Skeletal muscle tissue (tissue), 4 donors: ENCODE data around the gene KIF7. TPM values are rescaled to one million over a fixed set of nuclear protein-coding genes. Genes with fewer than 3 reads are reported as not detected.
"Not testable (repeated sequence)": the region's sequence is repeated elsewhere in the genome, so short reads cannot be mapped to it uniquely, and the experiment has no call there.

Experiments used
- H3K27ac ChIP-seq: one replicate; pipeline ENCODE4 v1.7.0; 2013; ENCODE audit warnings: mild to moderate bottlenecking, low read depth, low read length, inconsistent platforms
- H3K27me3 ChIP-seq, 3 donors: one replicate each; pipeline ENCODE4 v1.7.0; 2013; ENCODE audit warnings: low read length in 3 of 3; ENCODE audit not compliant: control insufficient read depth in 3 of 3, insufficient read depth in 3 of 3
- H3K36me3 ChIP-seq, 3 donors: one replicate each; pipeline ENCODE4 v1.7.0; 2013; ENCODE audit warnings: low read length in 3 of 3; ENCODE audit not compliant: control insufficient read depth in 3 of 3, insufficient read depth in 3 of 3
- H3K4me1 ChIP-seq, 3 donors: one replicate each; pipeline ENCODE4 v1.7.0; 2013; ENCODE audit warnings: low read length in 3 of 3, mild to moderate bottlenecking in 3 of 3; ENCODE audit not compliant: control insufficient read depth in 3 of 3, insufficient read depth in 3 of 3
- H3K4me3 ChIP-seq, 3 donors: one replicate each; pipeline ENCODE4 v1.7.0; 2013; ENCODE audit warnings: low read length in 3 of 3
- H3K9ac ChIP-seq, 3 donors: one replicate each; pipeline ENCODE4 v1.7.0; 2013; ENCODE audit warnings: low read length in 3 of 3, mild to moderate bottlenecking in 3 of 3, moderate library complexity in 2 of 3, low read depth in 1 of 3
- H3K9me3 ChIP-seq, 3 donors: one replicate each; pipeline ENCODE4 v1.7.0; 2013; ENCODE audit warnings: low read length in 3 of 3; ENCODE audit not compliant: control insufficient read depth in 3 of 3
- total RNA-seq: library from RNA; depleted of rRNA; stranded (reverse); fragments of >200 nt; gene quantifications from one replicate; pipeline ENCODE4 v1.2.3, GENCODE V29; 2014
- donor health status: Osteomylitis.

KIF7 gene
- 4.7 TPM for total RNA-seq

GRCh38 chr15:89654847-89655805 lies at the start of gene KIF7:
KIF7 (minus strand) TSS chr15:89655467; CDS start chr15:89652930, 2,537 bp downstream.
- Histone ChIP-seq H3K4me1 (peaks cover 3 to 7% (median 6%) of the 10 kb centered on the region in 3 donors), H3K9me3 (no peaks in the 10 kb centered on the region), H3K36me3 (no peaks in the 10 kb centered on the region), H3K27ac (no peak within 1 kb of the TSS), H3K4me3 (peak within 1 kb of the TSS; percentile 65 to 70 (median 67)), H3K27me3 (peaks cover 2 to 25% (median 24%) of the 10 kb centered on the region in 3 donors), H3K9ac (peak within 1 kb of the TSS; percentile 50 to 74 (median 70))

GRCh38 chr15:89704411-89704810 lies 49.1 kb upstream of the KIF7 start:
- no peak overlapping the region for H3K4me3 ChIP-seq
- peaks cover 0 to 9% (median 3%) of the 10 kb centered on the region in 3 donors for H3K27me3 ChIP-seq
- no peak overlapping the region for H3K27ac ChIP-seq
- H3K9me3 ChIP-seq, result no peaks in the 10 kb centered on the region
- no peaks in the 10 kb centered on the region for H3K36me3 ChIP-seq
- H3K9ac ChIP-seq, result no peak overlapping the region
- no peaks in the 10 kb centered on the region for H3K4me1 ChIP-seq

GRCh38 chr15:89695198-89695597 lies 39.9 kb upstream of the KIF7 start:
- no peak overlapping the region for H3K27ac ChIP-seq
- H3K9ac ChIP-seq, result no peak overlapping the region
- no peaks in the 10 kb centered on the region for H3K9me3 ChIP-seq
- no peaks in the 10 kb centered on the region for H3K27me3 ChIP-seq
- H3K4me3 ChIP-seq, result no peak overlapping the region
- peaks cover 3 to 7% (median 4%) of the 10 kb centered on the region in 3 donors for H3K4me1 ChIP-seq
- H3K36me3 ChIP-seq, result no peaks in the 10 kb centered on the region

- Histone ChIP-seq H3K9me3 (no peaks in the 10 kb centered on the region), H3K27ac (no peak overlapping the region), H3K36me3 (no peaks in the 10 kb centered on the region), H3K4me1 (peaks cover 4 to 13% (median 4%) of the 10 kb centered on the region in 3 donors), H3K9ac (no peak overlapping the region), H3K27me3 (no peaks in the 10 kb centered on the region), H3K4me3 (no peak overlapping the region)
These were observed 38.4 kb upstream of the KIF7 start for GRCh38 chr15:89693696-89694095.

GRCh38 chr15:89693091-89693490 lies 37.8 kb upstream of the KIF7 start:
- Histone ChIP-seq H3K36me3 (no peaks in the 10 kb centered on the region), H3K9me3 (no peaks in the 10 kb centered on the region), H3K27ac (no peak overlapping the region), H3K4me3 (no peak overlapping the region), H3K4me1 (peaks cover 4 to 13% (median 4%) of the 10 kb centered on the region in 3 donors), H3K9ac (no peak overlapping the region), H3K27me3 (no peaks in the 10 kb centered on the region)

GRCh38 chr15:89690276-89691218 lies 35.3 kb upstream of the KIF7 start, which contains the start of the genes PEX11A and WDR93:
PEX11A (minus strand) TSS chr15:89690754; CDS start chr15:89690632, 122 bp downstream.
WDR93 (plus strand) TSS chr15:89690811; CDS start chr15:89701747, 10,936 bp downstream.
- peak within 1 kb of the TSS; percentile 92 to 95 (median 93) for H3K4me3 ChIP-seq
- no peaks in the 10 kb centered on the region for H3K9me3 ChIP-seq
- H3K27me3 ChIP-seq, result no peaks in the 10 kb centered on the region
- peaks cover 0 to 5% (median 0%) of the 10 kb centered on the region in 3 donors for H3K36me3 ChIP-seq
- H3K27ac ChIP-seq, result no peak within 1 kb of the TSS
- peaks cover 4 to 13% (median 4%) of the 10 kb centered on the region in 3 donors for H3K4me1 ChIP-seq
- peak within 1 kb of the TSS; percentile 81 to 88 (median 85) for H3K9ac ChIP-seq

- H3K9me3 ChIP-seq, H3K27me3 ChIP-seq, H3K27ac ChIP-seq, H3K36me3 ChIP-seq: not testable (repeated sequence)
- Histone ChIP-seq H3K4me3 (peak overlapping the region; percentile 92 to 95 (median 93)), H3K9ac (peak overlapping the region; percentile 81 to 88 (median 85)), H3K4me1 (peaks cover 4 to 13% (median 4%) of the 10 kb centered on the region in 3 donors)
These were observed 34.6 kb upstream of the KIF7 start for GRCh38 chr15:89689930-89690275.

- Histone ChIP-seq H3K27me3 (no peaks in the 10 kb centered on the region), H3K9ac (no peak overlapping the region), H3K27ac (no peak overlapping the region), H3K4me1 (peaks cover 4 to 13% (median 4%) of the 10 kb centered on the region in 3 donors), H3K36me3 (peaks cover 0 to 14% (median 2%) of the 10 kb centered on the region in 3 donors), H3K4me3 (no peak overlapping the region), H3K9me3 (no peaks in the 10 kb centered on the region)
These were observed 31.3 kb upstream of the KIF7 start for GRCh38 chr15:89686522-89686921.

GRCh38 chr15:89685995-89686394 lies 30.7 kb upstream of the KIF7 start:
- no peaks in the 10 kb centered on the region for H3K9me3 ChIP-seq
- H3K4me1 ChIP-seq, result peaks cover 7 to 16% (median 8%) of the 10 kb centered on the region in 3 donors
- H3K9ac ChIP-seq, result no peak overlapping the region
- H3K27ac ChIP-seq, result no peak overlapping the region
- H3K27me3 ChIP-seq, result no peaks in the 10 kb centered on the region
- no peak overlapping the region for H3K4me3 ChIP-seq
- peaks cover 0 to 14% (median 2%) of the 10 kb centered on the region in 3 donors for H3K36me3 ChIP-seq
